Muscle of arm (tissue), 14 donors: ENCODE data around the gene UBQLN1. TPM values are rescaled to one million over a fixed set of nuclear protein-coding genes. Genes with fewer than 3 reads are reported as not detected.
A peak's percentile ranks its signal among the peaks of the same experiment; 100 is the strongest.
"Not testable (repeated sequence)": the region's sequence is repeated elsewhere in the genome, so short reads cannot be mapped to it uniquely, and the experiment has no call there.

Source experiments
- DNase-seq: peaks from one replicate; pipeline ENCODE4 v3.0.0-alpha.2; 2013
- long read RNA-seq, 11 donors: transcript quantifications; one replicate each; lab custom pipeline, GENCODE V29; 2026
- polyA plus RNA-seq, 12 donors: library from polyadenylated mRNA; unstranded; fragments of 120-200 nt; gene quantifications; one replicate each; pipeline ENCODE4 v1.2.1, GENCODE V29; 2013; ENCODE audit not compliant: insufficient read length in 12 of 12

The UBQLN1 gene
- 10 to 100 TPM in 11 of 12 donors, not detected in 1; 41.5 to 95.9 (median 73.7) TPM for polyA plus RNA-seq
- long read RNA-seq, donor 1, full-length matches to known transcripts: 12 of 58 reads
- long read RNA-seq, donor 1, partial matches to known transcripts: 46 of 58 reads
- long read RNA-seq, donor 1, other reads (novel, unspliced or antisense): 0 of 58 reads
- long read RNA-seq, donor 2, full-length matches to known transcripts: 18 of 18 reads
- long read RNA-seq, donor 2, partial matches to known transcripts: 0 of 18 reads
- long read RNA-seq, donor 2, other reads (novel, unspliced or antisense): 0 of 18 reads
- long read RNA-seq, donor 3, full-length matches to known transcripts: 8 of 8 reads
- long read RNA-seq, donor 3, partial matches to known transcripts: 0 of 8 reads
- long read RNA-seq, donor 3, other reads (novel, unspliced or antisense): 0 of 8 reads
- long read RNA-seq, donor 4, full-length matches to known transcripts: 7 of 7 reads
- long read RNA-seq, donor 4, partial matches to known transcripts: 0 of 7 reads
- long read RNA-seq, donor 4, other reads (novel, unspliced or antisense): 0 of 7 reads
- long read RNA-seq, donor 5: 0 reads
- long read RNA-seq, donor 6, full-length matches to known transcripts: 4 of 9 reads
- long read RNA-seq, donor 6, partial matches to known transcripts: 5 of 9 reads
- long read RNA-seq, donor 6, other reads (novel, unspliced or antisense): 0 of 9 reads
- long read RNA-seq, donor 7, full-length matches to known transcripts: 3 of 8 reads
- long read RNA-seq, donor 7, partial matches to known transcripts: 5 of 8 reads
- long read RNA-seq, donor 7, other reads (novel, unspliced or antisense): 0 of 8 reads
- long read RNA-seq, donor 8, full-length matches to known transcripts: 25 of 34 reads
- long read RNA-seq, donor 8, partial matches to known transcripts: 9 of 34 reads
- long read RNA-seq, donor 8, other reads (novel, unspliced or antisense): 0 of 34 reads
- long read RNA-seq, donor 9, full-length matches to known transcripts: 6 of 32 reads
- long read RNA-seq, donor 9, partial matches to known transcripts: 26 of 32 reads
- long read RNA-seq, donor 9, other reads (novel, unspliced or antisense): 0 of 32 reads
- long read RNA-seq, donor 10, full-length matches to known transcripts: 16 of 26 reads
- long read RNA-seq, donor 10, partial matches to known transcripts: 10 of 26 reads
- long read RNA-seq, donor 10, other reads (novel, unspliced or antisense): 0 of 26 reads
- long read RNA-seq, donor 11, full-length matches to known transcripts: 15 of 15 reads
- long read RNA-seq, donor 11, partial matches to known transcripts: 0 of 15 reads
- long read RNA-seq, donor 11, other reads (novel, unspliced or antisense): 0 of 15 reads

GRCh38 chr9:83707768-83708514, at the start of gene UBQLN1:
Gene UBQLN1, minus strand, starts transcription at chr9:83707958. Its CDS starts 279 bp downstream, at chr9:83707679.
- peak; percentile 97 for DNase-seq

DNA sequence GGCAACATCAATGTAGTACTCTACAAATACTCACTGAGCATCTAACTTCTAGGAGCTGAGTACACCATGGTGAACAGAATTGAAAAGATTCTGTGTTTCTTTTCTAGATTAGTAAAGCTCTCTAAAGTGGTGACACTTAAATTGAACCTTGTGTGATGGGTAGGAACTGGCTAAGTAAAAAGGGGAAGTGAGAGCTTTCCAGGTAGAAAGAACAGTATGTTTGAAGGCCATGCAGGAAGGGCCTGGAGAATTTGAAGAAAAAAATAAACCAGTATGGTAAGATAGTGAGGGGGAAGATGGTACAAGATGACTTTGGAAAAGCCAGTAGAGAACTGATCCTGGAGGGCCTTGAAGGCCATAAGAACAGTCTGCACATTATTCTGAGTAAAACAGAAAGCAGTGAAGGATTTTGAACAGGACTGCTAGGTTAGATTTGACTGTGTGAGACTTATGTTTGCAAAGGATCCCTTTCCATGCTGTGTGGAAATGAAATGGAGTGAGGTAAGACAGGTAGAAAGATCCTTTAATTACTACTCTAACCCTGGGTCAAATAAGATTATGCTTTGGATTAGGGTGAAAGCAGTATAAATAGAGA, 46.7 kb upstream of the UBQLN1 start:
- DNase-seq: no peak

GRCh38 chr9:83749706-83750105, 41.9 kb upstream of the UBQLN1 start:
- no peak for DNase-seq

DNA sequence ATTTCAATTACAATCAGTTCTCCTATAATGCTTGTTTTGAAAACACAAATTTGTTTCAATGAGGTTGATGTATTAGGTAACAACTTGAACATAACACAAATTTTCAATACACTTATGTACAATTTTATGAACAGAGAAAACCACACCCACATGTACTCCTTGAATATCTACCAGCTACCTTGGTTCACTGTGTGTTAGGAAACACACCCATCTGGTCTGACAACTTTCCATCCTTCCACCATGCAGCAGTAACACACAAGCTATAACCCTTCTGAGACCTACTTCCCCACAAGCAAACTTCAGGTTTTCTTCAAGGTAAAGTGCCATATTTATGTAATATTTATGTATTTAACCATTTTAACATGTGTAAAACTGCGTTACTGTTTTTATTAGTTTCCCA, 36.4 kb upstream of the UBQLN1 start:
- no peak for DNase-seq

- DNase-seq: no peak
These were observed 26.0 kb upstream of the UBQLN1 start for GRCh38 chr9:83733739-83734138.

DNA sequence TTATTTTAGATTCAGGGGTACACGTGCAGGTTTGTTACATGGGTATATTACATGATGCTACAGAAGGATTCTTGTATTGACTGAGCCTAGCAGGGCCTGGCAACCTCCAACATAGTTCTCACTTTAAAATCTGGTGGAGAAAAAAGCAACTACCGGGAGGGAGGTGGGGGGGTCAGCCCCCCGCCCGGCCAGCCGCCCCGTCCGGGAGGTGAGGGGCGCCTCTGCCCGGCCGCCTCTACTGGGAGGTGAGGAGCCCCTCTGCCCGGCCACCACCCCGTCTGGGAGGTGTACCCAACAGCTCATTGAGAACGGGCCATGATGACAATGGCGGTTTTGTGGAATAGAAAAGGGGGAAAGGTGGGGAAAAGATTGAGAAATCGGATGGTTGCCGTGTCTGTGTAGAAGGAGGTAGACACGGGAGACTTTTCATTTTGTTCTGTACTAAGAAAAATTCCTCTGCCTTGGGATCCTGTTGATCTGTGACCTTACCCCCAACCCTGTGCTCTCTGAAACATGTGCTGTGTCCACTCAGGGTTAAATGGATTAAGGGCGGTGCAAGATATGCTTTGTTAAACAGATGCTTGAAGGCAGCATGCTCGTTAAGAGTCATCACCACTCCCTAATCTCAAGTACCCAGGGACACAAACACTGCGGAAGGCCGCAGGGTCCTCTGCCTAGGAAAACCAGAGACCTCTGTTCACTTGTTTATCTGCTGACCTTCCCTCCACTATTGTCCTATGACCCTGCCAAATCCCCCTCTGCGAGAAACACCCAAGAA, 21.0 kb upstream of the UBQLN1 start:
- not testable (repeated sequence) for DNase-seq

DNA sequence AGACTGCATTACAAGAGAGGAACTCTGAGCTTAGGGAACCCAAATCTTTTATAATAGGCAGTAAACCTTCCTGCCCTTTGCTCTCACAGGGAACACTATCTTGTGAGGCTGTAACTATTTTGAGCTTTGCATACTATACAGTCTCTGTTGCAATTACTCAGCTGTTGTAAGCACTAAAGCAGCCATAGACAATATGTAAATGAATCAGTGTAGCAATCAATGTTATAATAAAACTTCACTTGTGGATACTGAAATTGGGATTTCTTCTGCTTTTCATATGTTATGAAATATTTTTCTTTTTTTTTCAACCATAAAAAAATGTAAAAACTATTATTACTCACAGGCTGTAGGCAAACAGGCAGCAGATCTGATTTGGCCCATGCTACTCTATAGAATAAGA, 16.7 kb upstream of the UBQLN1 start:
- DNase-seq: no peak

GRCh38 chr9:83722726-83723495, 15.2 kb upstream of the UBQLN1 start:
- DNase-seq: no peak

GRCh38 chr9:83721509-83721908, 13.8 kb upstream of the UBQLN1 start:
- DNase-seq: no peak

- no peak for DNase-seq
These were observed 8.0 kb upstream of the UBQLN1 start for GRCh38 chr9:83715794-83716193.

GRCh38 chr9:83715221-83715620, 7.5 kb upstream of the UBQLN1 start:
- DNase-seq: no peak

DNA sequence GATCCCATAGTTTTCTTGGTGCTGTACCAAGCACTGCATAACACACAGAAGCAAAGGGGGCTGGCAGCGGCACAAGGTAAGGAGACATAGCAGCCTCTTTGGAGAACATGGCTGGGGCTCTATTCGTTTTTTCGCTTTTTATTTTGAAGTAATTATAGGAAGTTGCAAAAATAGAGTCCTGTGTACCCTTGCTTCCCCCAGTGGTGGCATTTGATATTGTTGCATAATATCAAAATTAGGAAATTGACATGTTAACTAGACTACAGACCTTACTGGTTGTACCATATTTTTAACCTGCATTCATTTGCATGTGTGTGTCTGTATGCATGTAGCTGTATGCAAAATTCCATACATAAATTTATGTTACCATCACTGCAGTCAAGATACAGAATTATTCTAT, 6.6 kb upstream of the UBQLN1 start:
- no peak for DNase-seq

- DNase-seq: peak; percentile 73
These were observed 879 bp upstream of the UBQLN1 start for GRCh38 chr9:83708515-83709158.

- no peak for DNase-seq
These were observed 315 bp downstream of the UBQLN1 start for GRCh38 chr9:83707518-83707767.

DNA sequence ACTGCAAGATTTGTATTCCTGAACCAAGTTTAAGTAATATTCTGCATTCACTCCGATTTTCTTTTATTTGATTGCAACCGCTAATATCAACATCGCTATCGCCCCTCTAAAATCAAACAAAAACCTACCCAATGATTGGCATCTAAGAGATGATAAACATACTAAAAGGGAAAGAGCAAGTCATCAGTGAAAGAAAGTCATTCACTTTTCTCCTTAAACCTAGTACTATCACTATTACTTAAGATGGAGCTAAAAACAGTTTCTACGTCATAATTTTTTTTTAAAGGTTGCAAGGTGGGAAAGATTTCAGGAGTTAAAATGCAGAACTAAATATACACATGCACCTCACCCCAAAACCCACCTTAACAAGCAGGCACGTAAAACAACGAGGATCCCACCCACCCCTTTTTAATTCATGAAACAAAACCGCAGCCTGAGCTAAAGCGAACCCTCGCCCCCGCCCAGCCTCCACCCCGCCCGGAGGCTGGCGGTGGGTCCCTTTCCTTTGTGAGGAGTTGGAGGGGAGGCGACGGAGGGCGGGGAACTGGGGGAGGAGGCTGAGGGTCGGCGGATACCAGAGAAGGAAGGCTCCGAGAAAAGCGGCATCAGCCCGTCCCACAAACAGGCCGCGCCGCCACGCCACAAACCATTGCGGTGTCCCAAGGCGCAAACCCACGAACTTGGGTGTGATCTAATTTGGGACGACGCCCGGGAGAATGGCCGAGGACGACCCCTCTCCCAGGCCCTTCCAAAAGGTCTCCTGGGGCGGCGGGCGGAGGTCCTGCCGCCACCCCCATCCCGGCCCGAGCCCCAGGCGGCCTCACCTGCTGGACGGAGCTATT, 861 bp downstream of the UBQLN1 start:
- DNase-seq: peak; percentile 66

GRCh38 chr9:83705219-83705651, 2.5 kb downstream of the UBQLN1 start:
- not testable (repeated sequence) for DNase-seq

DNA sequence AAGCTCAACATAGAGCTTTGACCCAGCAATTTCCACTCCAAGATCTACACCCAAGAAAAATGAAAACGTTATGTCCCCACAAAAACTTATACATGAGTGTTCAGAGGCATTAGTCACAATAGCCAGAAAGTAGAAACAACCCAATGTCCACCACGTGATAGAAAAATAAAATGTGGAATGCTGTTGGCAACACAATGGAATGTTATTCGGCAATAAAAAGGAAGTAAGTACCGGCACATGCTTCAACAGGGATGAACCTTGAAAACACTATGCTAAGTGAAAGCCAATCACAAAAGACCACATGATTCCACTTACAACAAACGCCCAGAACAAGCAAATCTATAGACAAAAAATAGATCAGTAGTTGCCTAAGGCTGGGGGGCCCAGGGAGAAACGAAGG, 6.0 kb downstream of the UBQLN1 start:
- DNase-seq: no peak

DNA sequence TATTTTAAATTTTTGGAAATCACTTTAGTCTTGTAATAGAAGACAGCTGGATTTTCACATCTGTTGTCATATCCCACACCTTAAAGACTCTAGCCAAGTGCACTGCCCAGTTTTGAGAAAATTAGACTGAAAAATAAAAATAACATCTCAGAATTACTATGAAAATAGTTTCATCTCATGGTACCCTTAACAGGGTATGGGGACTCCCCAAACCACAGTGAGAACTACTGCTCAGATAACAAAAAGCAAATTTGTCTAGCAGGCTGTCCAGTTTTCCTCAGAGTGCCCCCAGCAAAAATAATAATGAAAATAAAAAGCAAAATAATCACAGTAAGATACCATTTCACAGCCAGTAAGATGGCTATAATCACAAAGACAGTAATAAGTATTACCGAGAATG, 6.5 kb downstream of the UBQLN1 start:
- DNase-seq: no peak
